T-cell (primary cell): ENCODE results near the gene COPS3. TPM values are rescaled to one million over a fixed set of nuclear protein-coding genes. Genes with fewer than 3 reads are reported as not detected.

Experiments
- ATAC-seq, 4 experiments: fragments of 200-7000 bp in 3 of 4; fragments of 150-1000 bp in 1 of 4; cut with Tn5 transposase; replicated peaks in 1 of 4; 1 replicate in 3 of 4; 2 replicates in 1 of 4; pipeline ENCODE4 v1.10.0; 2021; ENCODE audit warnings: moderate library complexity in 3 of 4, mild to moderate bottlenecking in 2 of 4, moderate number of reproducible peaks in 1 of 4
- CTCF ChIA-PET, 2 donors: fragments of 300-600 bp; sonication (Branson Sonifier 250); formaldehyde crosslinking; loops; one replicate each; lab custom pipeline; 2022; ENCODE audit warnings: antibody characterized with exemption in 2 of 2; lab: Charles Lee
- POLR2A ChIA-PET, 2 donors: fragments of 300-600 bp; sonication (Branson Sonifier 250); formaldehyde crosslinking; loops; one replicate each; lab custom pipeline; 2022; ENCODE audit warnings: antibody characterized with exemption in 2 of 2; lab: Charles Lee
- DNase-seq, 35 experiments: peaks; one replicate each; pipeline versions ENCODE4 v3.0.0 to v3.0.0-alpha.2; 2013 to 2023
- H3K27ac ChIP-seq: one replicate; pipeline ENCODE4 v1.5.1; 2013; ENCODE audit warnings: low read length
- H3K27me3 ChIP-seq, 2 experiments: replicated peaks in 1 of 2; 1 replicate in 1 of 2; 2 replicates in 1 of 2; pipeline versions ENCODE4 v1.6.1 to v1.7.0; 2013; ENCODE audit warnings: low read length in 1 of 2, mixed read lengths in 1 of 2; ENCODE audit not compliant: control insufficient read depth in 2 of 2, insufficient read depth in 2 of 2; ENCODE audit errors: extremely low read depth in 1 of 2
- H3K36me3 ChIP-seq, 2 donors: 1 replicate in 1 of 2; 2 replicates in 1 of 2; pipeline versions ENCODE4 v1.6.1 to v1.7.0; 2013; ENCODE audit warnings: low read length in 1 of 2; ENCODE audit not compliant: control insufficient read depth in 2 of 2, insufficient read depth in 1 of 2; ENCODE audit errors: extremely low read depth in 1 of 2
- H3K4me1 ChIP-seq, 2 experiments: 1 replicate in 1 of 2; 2 replicates in 1 of 2; pipeline versions ENCODE4 v1.6.1 to v1.7.0; 2013; ENCODE audit warnings: low read length in 2 of 2, mixed read lengths in 1 of 2; ENCODE audit not compliant: insufficient read depth in 2 of 2, control insufficient read depth in 1 of 2; ENCODE audit errors: extremely low read depth in 1 of 2
- H3K4me3 ChIP-seq, 2 donors: 1 replicate in 1 of 2; 2 replicates in 1 of 2; pipeline versions ENCODE4 v1.5.1 to v1.7.0; 2013; ENCODE audit warnings: mild to moderate bottlenecking in 2 of 2, low read length in 1 of 2, moderate library complexity in 1 of 2; ENCODE audit not compliant: control insufficient read depth in 1 of 2; ENCODE audit errors: extremely low read depth in 1 of 2
- H3K9me3 ChIP-seq: 2 replicates; pipeline ENCODE4 v1.7.0; 2013
- H3K27ac Mint-ChIP-seq, 2 donors: one replicate each; pipeline ENCODE4 v1.8.0; 2020 to 2021; ENCODE audit warnings: mild to moderate bottlenecking in 2 of 2, mixed read lengths in 2 of 2
- H3K27me3 Mint-ChIP-seq, 2 donors: one replicate each; pipeline ENCODE4 v1.8.0; 2021 to 2022; ENCODE audit warnings: mixed read lengths in 2 of 2
- H3K36me3 Mint-ChIP-seq: one replicate; pipeline ENCODE4 v1.8.0; 2021; ENCODE audit warnings: mixed read lengths
- H3K4me1 Mint-ChIP-seq, 3 donors: one replicate each; pipeline ENCODE4 v1.8.0; 2020 to 2022; ENCODE audit warnings: mixed read lengths in 3 of 3, mild to moderate bottlenecking in 1 of 3
- H3K4me3 Mint-ChIP-seq, 3 donors: one replicate each; pipeline ENCODE4 v1.8.0; 2020 to 2022; ENCODE audit warnings: mild to moderate bottlenecking in 3 of 3, mixed read lengths in 3 of 3, moderate library complexity in 3 of 3
- H3K9me3 Mint-ChIP-seq, 3 donors: one replicate each; pipeline ENCODE4 v1.8.0; 2020 to 2022; ENCODE audit warnings: mixed read lengths in 3 of 3
- WGBS: methylation state at CpG from one replicate; pipeline ENCODE4 v1.1.5; 2013; ENCODE audit warnings: missing lambda C conversion rate; ENCODE audit not compliant: insufficient coverage; 5-methylcytosine and 5-hydroxymethylcytosine counted together
- total RNA-seq, 35 experiments: library from RNA in 6 of 35; stranded (reverse) in 6 of 35; fragments of 120-200 nt in 1 of 35; gene quantifications; one replicate each; pipeline versions ENCODE4 v1.2.1 to v1.2.4 and lab custom pipeline; 2013 to 2026

The COPS3 gene
- total RNA-seq, 5 donors from 2014 or later (not counting 1 experiment from before 2014, with no cell fraction given): 50.7 to 77.2 (median 55.6) TPM

GRCh38 chr17:17243163-17243562, 37.9 kb downstream of the COPS3 start:
- H3K36me3 Mint-ChIP-seq: peaks cover 19% of the 10 kb centered on the region
- H3K9me3 Mint-ChIP-seq: no peaks in the 10 kb centered on the region
- Histone ChIP-seq H3K36me3 (peaks cover 0 to 19% of the 10 kb centered on the region in 2 donors), H3K4me3 (no peak overlapping the region), H3K27ac (no peak overlapping the region), H3K27me3 (no peaks in the 10 kb centered on the region), H3K4me1 (peaks cover 0 to 4% of the 10 kb centered on the region in 2 experiments), H3K9me3 (no peaks in the 10 kb centered on the region)
- CTCF ChIA-PET: no interaction called here
- no peaks in the 10 kb centered on the region for H3K27me3 Mint-ChIP-seq
- WGBS: 92% methylated on average over 3 of the region's 6 CpGs
- peaks cover 2 to 8% (median 5%) of the 10 kb centered on the region in 3 donors for H3K4me1 Mint-ChIP-seq
- POLR2A ChIA-PET: no interaction called here
- no peak overlapping the region for H3K4me3 Mint-ChIP-seq
- DNase-seq (no peak), ATAC-seq (no peak)
- no peak overlapping the region for H3K27ac Mint-ChIP-seq

GRCh38 chr17:17242246-17242645, 38.8 kb downstream of the COPS3 start:
- Histone ChIP-seq H3K27me3 (no peaks in the 10 kb centered on the region), H3K36me3 (peaks cover 0 to 10% of the 10 kb centered on the region in 2 donors), H3K9me3 (no peaks in the 10 kb centered on the region), H3K27ac (no peak overlapping the region), H3K4me3 (no peak overlapping the region), H3K4me1 (peaks cover 0 to 8% of the 10 kb centered on the region in 2 experiments)
- Mint-ChIP-seq H3K4me1 (peaks cover 7 to 16% (median 8%) of the 10 kb centered on the region in 3 donors), H3K36me3 (peaks cover 12% of the 10 kb centered on the region), H3K9me3 (no peaks in the 10 kb centered on the region), H3K4me3 (no peak overlapping the region), H3K27me3 (no peaks in the 10 kb centered on the region), H3K27ac (no peak overlapping the region)
- DNase-seq (no peak), ATAC-seq (no peak)
- ChIA-PET CTCF (no interaction called here), POLR2A (no interaction called here)
- 94% methylated on average over 6 of the region's 7 CpGs for WGBS

GRCh38 chr17:17241656-17242055, 39.4 kb downstream of the COPS3 start:
- H3K27ac ChIP-seq: no peak overlapping the region
- ATAC-seq: no peak
- ChIA-PET CTCF (no interaction called here), POLR2A (interaction anchor here in 1 of 2 donors (1.1 kb wide), 1 partner anchor 34 kb away, joined by 3 read pairs; no protein-coding TSS in a partner anchor)
- no peaks in the 10 kb centered on the region for H3K27me3 ChIP-seq
- no peaks in the 10 kb centered on the region for H3K9me3 Mint-ChIP-seq
- WGBS: 88% methylated on average over 10 of the region's 10 CpGs
- H3K4me3 ChIP-seq: no peak overlapping the region
- no peak for DNase-seq
- peaks cover 6% of the 10 kb centered on the region for H3K36me3 Mint-ChIP-seq
- peaks cover 0 to 9% of the 10 kb centered on the region in 2 donors for H3K36me3 ChIP-seq
- H3K9me3 ChIP-seq: no peaks in the 10 kb centered on the region
- H3K27ac Mint-ChIP-seq: no peak overlapping the region
- H3K4me1 ChIP-seq: peaks cover 0 to 8% of the 10 kb centered on the region in 2 experiments
- no peaks in the 10 kb centered on the region for H3K27me3 Mint-ChIP-seq
- peaks cover 7 to 16% (median 9%) of the 10 kb centered on the region in 3 donors for H3K4me1 Mint-ChIP-seq
- H3K4me3 Mint-ChIP-seq: no peak overlapping the region

GRCh38 chr17:17239832-17240231, 41.2 kb downstream of the COPS3 start:
- Mint-ChIP-seq H3K36me3 (no peaks in the 10 kb centered on the region), H3K27ac (no peak overlapping the region), H3K27me3 (no peaks in the 10 kb centered on the region), H3K4me3 (peak overlapping the region in 2 of 3 donors; percentile 68 to 85), H3K4me1 (peaks cover 22 to 33% (median 24%) of the 10 kb centered on the region in 3 donors), H3K9me3 (no peaks in the 10 kb centered on the region)
- Histone ChIP-seq H3K27me3 (no peaks in the 10 kb centered on the region), H3K27ac (no peak overlapping the region), H3K36me3 (no peaks in the 10 kb centered on the region), H3K4me1 (peaks cover 3 to 24% of the 10 kb centered on the region in 2 experiments), H3K4me3 (no peak overlapping the region), H3K9me3 (no peaks in the 10 kb centered on the region)
- no peak for DNase-seq
- CTCF ChIA-PET: interaction anchor here in 1 of 2 donors (0.5 kb wide), 1 partner anchor 18 kb away, joined by 6 read pairs; no protein-coding TSS in a partner anchor
- WGBS: 100% methylated on average over 1 of the region's 1 CpG
- POLR2A ChIA-PET: no interaction called here
- ATAC-seq: no peak

- Histone ChIP-seq H3K27ac (peak within 1 kb of the TSS; percentile 94), H3K27me3 (no peaks in the 10 kb centered on the region), H3K36me3 (peaks cover 5 to 7% of the 10 kb centered on the region in 2 donors), H3K4me3 (peak within 1 kb of the TSS; percentile 86 to 94), H3K9me3 (no peaks in the 10 kb centered on the region), H3K4me1 (peaks cover 3 to 29% of the 10 kb centered on the region in 2 experiments)
- Mint-ChIP-seq H3K4me1 (peaks cover 23 to 33% (median 28%) of the 10 kb centered on the region in 3 donors), H3K9me3 (no peaks in the 10 kb centered on the region), H3K4me3 (peak within 1 kb of the TSS; percentile 85 to 95 (median 94)), H3K27me3 (no peaks in the 10 kb centered on the region), H3K27ac (peak within 1 kb of the TSS; percentile 98), H3K36me3 (peaks cover 3% of the 10 kb centered on the region)
- WGBS: under 1% methylated on average over 30 of the region's 53 CpGs
- ATAC-seq (peak; percentile 92 to 94 (median 94)), DNase-seq (peak; percentile 75 to 94 (median 87))
- ChIA-PET POLR2A (interaction anchor here in 1 of 2 donors (0.7 kb wide), 2 partner anchors 352 to 735 kb away, joined by 4 to 9 read pairs; partner anchors contain the start of gene DRC3), CTCF (interaction anchor here in 1 of 2 donors (0.7 kb wide), 1 partner anchor 37 kb away, joined by 3 read pairs; no protein-coding TSS in a partner anchor)
These were observed 43.8 kb downstream of the COPS3 start, which contains the start of gene FLCN for GRCh38 chr17:17237026-17237799. FLCN (minus strand) TSS chr17:17237168; CDS start chr17:17228137, 9,031 bp downstream.

GRCh38 chr17:17236295-17237025, 44.6 kb downstream of the COPS3 start:
- CTCF ChIA-PET: no interaction called here
- Mint-ChIP-seq H3K27me3 (no peaks in the 10 kb centered on the region), H3K4me3 (peak overlapping the region; percentile 85 to 95 (median 94)), H3K27ac (peak overlapping the region; percentile 98), H3K9me3 (no peaks in the 10 kb centered on the region), H3K36me3 (peaks cover 11% of the 10 kb centered on the region), H3K4me1 (peaks cover 26 to 40% (median 31%) of the 10 kb centered on the region in 3 donors)
- Histone ChIP-seq H3K27ac (peak overlapping the region; percentile 94), H3K4me3 (peak overlapping the region; percentile 86 to 94), H3K27me3 (no peaks in the 10 kb centered on the region), H3K36me3 (peaks cover 6 to 12% of the 10 kb centered on the region in 2 donors), H3K4me1 (peaks cover 3 to 29% of the 10 kb centered on the region in 2 experiments), H3K9me3 (no peaks in the 10 kb centered on the region)
- POLR2A ChIA-PET: interaction anchor here in 1 of 2 donors (0.7 kb wide), 2 partner anchors 352 to 736 kb away, joined by 4 to 9 read pairs; partner anchors contain the start of gene DRC3
- WGBS: 2% methylated on average over 29 of the region's 31 CpGs
- ATAC-seq: peak; percentile 3 to 11 (median 8)
- DNase-seq: peak in 3 of 35 experiments; percentile 4 to 31 (median 5)
